Measurements from ENCODE around the gene ANKUB1.

Gene ANKUB1

DNA sequence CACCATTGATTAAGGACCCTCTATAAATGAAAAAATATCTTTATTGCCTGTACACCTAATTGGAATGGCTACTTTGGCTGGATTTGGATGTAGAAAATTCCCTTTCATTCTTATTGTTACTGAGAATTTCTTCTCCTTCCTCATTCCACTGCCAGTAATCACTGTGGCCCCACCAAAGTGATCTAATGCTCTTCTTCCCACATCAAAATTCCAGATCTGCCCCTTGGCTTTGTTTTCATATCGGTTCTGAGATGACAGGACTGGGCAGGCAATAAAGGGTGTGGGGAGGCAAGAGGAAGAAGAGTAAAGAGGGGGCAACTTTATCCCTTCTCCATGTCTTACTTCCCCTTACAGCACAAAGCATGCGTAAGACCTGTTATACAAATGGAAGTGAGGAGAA, 2.1 kb downstream of the ANKUB1 start:
- H3K27me3 ChIP-seq (ENCODE audit: control insufficient read depth, insufficient read depth, low read length): no peaks in the 10 kb centered on the region
- TF ChIP-seq, protein P1, sequence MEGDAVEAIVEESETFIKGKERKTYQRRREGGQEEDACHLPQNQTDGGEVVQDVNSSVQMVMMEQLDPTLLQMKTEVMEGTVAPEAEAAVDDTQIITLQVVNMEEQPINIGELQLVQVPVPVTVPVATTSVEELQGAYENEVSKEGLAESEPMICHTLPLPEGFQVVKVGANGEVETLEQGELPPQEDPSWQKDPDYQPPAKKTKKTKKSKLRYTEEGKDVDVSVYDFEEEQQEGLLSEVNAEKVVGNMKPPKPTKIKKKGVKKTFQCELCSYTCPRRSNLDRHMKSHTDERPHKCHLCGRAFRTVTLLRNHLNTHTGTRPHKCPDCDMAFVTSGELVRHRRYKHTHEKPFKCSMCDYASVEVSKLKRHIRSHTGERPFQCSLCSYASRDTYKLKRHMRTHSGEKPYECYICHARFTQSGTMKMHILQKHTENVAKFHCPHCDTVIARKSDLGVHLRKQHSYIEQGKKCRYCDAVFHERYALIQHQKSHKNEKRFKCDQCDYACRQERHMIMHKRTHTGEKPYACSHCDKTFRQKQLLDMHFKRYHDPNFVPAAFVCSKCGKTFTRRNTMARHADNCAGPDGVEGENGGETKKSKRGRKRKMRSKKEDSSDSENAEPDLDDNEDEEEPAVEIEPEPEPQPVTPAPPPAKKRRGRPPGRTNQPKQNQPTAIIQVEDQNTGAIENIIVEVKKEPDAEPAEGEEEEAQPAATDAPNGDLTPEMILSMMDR (IDR thresholded peaks at IDR 0.05): no peak

DNA sequence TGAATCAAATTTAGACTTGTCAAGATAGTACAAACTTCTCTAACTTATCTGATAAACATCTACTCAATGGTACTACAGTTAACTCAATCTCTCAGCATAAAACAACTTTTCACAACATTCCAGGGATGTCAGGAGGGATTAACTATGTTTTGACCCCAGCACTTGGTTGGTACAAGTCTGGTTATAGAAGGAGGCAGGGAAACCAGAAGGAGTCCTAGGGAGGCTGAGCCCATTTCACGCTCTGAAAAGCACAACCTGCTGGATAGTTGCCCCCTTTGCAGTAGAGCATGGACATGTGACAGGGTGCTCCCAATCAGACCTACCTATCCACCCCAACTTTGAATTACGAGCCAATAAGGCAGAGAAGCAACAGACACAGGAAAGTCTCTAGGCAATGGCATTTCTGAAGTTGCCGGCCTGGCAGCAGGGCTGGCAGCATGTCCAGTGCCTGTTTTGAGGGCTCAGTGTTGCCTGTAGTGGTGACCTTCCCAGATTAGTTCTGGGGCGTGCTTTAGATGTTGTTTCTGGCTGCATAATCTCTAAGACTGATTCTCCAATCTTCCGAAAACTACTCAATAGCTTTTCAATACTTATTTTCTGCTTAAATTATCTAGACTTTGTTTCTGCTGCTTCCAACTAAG, 8.2 kb downstream of the ANKUB1 start:
- H3K4me1 ChIP-seq: no peaks in the 10 kb centered on the region
- H3K36me3 ChIP-seq (ENCODE audit: control insufficient read depth, insufficient read depth, low read length): no peaks in the 10 kb centered on the region
- no peak overlapping the region for H3K4me3 ChIP-seq (ENCODE audit: low read depth, low read length)
- H3K27me3 ChIP-seq (ENCODE audit: control insufficient read depth, insufficient read depth, low read length): no peaks in the 10 kb centered on the region
- H3K79me2 ChIP-seq: no peaks in the 10 kb centered on the region
- no peak overlapping the region for H3K4me2 ChIP-seq (ENCODE audit: low read length)
- TF ChIP-seq, protein P1 (IDR thresholded peaks at IDR 0.05): no peak
- no peak overlapping the region for H2AFZ ChIP-seq
- no peak overlapping the region for H3K27ac ChIP-seq
- no peaks in the 10 kb centered on the region for H3K9me3 ChIP-seq (ENCODE audit: control insufficient read depth, low read length)
- H3K9ac ChIP-seq: no peak overlapping the region

More for the DNA sequence above, 2.1 kb downstream of the ANKUB1 start:
- H3K27ac ChIP-seq: no peak overlapping the region
- no peak overlapping the region for H3K4me2 ChIP-seq (ENCODE audit: low read length)
- no peak overlapping the region for H3K4me3 ChIP-seq (ENCODE audit: low read depth, low read length)
- H3K79me2 ChIP-seq: no peaks in the 10 kb centered on the region
- no peaks in the 10 kb centered on the region for H3K36me3 ChIP-seq (ENCODE audit: control insufficient read depth, insufficient read depth, low read length)
- H3K9me3 ChIP-seq (ENCODE audit: control insufficient read depth, low read length): no peaks in the 10 kb centered on the region
- H3K9ac ChIP-seq: no peak overlapping the region
- H3K4me1 ChIP-seq: no peaks in the 10 kb centered on the region
- no peak overlapping the region for H2AFZ ChIP-seq

DNA sequence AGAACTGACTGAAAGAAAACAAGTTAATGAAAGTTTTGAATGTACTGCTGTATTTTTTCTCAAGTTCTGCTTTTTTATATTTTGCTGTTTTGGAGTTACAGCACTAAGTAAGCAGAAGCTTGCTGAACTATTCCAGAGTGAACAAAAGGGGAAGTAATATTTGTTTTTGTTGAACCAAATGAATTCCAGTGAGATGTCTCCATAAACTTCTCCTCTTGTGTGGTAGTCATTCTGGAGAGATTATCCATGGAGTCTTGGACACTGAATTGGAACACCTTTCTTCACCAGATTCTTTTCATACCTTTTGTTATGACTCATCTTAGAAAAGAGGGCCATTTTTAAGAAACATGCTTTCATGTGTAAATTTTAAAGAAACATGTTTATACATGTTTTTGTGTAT, 8.8 kb downstream of the ANKUB1 start:
- Histone ChIP-seq H3K79me2 (no peaks in the 10 kb centered on the region), H2AFZ (no peak overlapping the region), H3K9me3 (ENCODE audit: control insufficient read depth, low read length) (no peaks in the 10 kb centered on the region), H3K36me3 (ENCODE audit: control insufficient read depth, insufficient read depth, low read length) (no peaks in the 10 kb centered on the region), H3K4me1 (no peaks in the 10 kb centered on the region), H3K4me3 (ENCODE audit: low read depth, low read length) (no peak overlapping the region), H3K27ac (no peak overlapping the region), H3K27me3 (ENCODE audit: control insufficient read depth, insufficient read depth, low read length) (no peaks in the 10 kb centered on the region), H3K9ac (no peak overlapping the region), H3K4me2 (ENCODE audit: low read length) (no peak overlapping the region)
- TF ChIP-seq, protein P1 (IDR thresholded peaks at IDR 0.05): no peak

DNA sequence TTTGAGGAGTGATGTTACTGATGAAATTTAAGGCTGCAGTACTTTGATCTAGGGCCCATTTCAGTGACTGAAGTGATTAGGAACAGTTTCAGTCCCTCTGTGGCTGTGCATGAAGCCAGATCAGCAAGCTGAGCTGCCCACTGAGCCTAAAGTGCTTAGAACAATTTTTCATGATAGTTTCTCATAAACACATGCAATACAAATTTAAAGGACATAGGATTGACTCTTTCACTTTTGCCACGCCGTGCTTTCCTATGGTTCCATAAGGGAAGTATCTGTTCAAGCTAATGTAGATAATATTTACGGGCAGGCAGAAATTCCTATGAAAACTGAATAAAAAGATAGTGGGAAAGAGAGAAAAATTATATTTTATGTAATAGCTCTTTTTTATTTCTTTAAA, 10.6 kb downstream of the ANKUB1 start:
- H2AFZ ChIP-seq: no peak overlapping the region
- no peaks in the 10 kb centered on the region for H3K9me3 ChIP-seq (ENCODE audit: control insufficient read depth, low read length)
- no peaks in the 10 kb centered on the region for H3K27me3 ChIP-seq (ENCODE audit: control insufficient read depth, insufficient read depth, low read length)
- H3K79me2 ChIP-seq: no peaks in the 10 kb centered on the region
- H3K4me1 ChIP-seq: no peaks in the 10 kb centered on the region
- H3K9ac ChIP-seq: no peak overlapping the region
- no peak overlapping the region for H3K27ac ChIP-seq
- H3K36me3 ChIP-seq (ENCODE audit: control insufficient read depth, insufficient read depth, low read length): no peaks in the 10 kb centered on the region
- TF ChIP-seq, protein P1 (IDR thresholded peaks at IDR 0.05): no peak
- no peak overlapping the region for H3K4me3 ChIP-seq (ENCODE audit: low read depth, low read length)
- H3K4me2 ChIP-seq (ENCODE audit: low read length): no peak overlapping the region

DNA sequence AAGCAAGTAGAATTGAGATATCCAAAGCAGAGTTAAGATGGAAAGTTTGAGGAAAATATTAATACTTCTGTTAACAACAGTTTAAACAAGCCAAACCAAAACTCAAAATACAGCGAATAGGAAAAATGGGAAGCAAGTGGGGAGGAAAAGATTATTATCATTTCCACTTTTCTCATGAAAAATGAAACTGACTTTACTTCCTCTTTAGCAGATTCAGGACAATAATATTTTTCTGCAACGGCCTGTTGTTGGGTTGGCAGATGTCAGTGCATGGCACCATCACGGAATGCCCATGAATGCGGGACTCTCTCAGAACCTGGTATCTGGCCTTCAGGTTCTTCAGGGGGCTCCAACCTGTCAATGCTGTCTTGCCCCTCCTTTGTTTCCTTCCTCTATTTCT, 11.1 kb downstream of the ANKUB1 start:
- Histone ChIP-seq H3K9ac (no peak overlapping the region), H3K79me2 (no peaks in the 10 kb centered on the region), H3K4me2 (ENCODE audit: low read length) (no peak overlapping the region), H3K36me3 (ENCODE audit: control insufficient read depth, insufficient read depth, low read length) (no peaks in the 10 kb centered on the region), H2AFZ (no peak overlapping the region), H3K4me3 (ENCODE audit: low read depth, low read length) (no peak overlapping the region), H3K27me3 (ENCODE audit: control insufficient read depth, insufficient read depth, low read length) (no peaks in the 10 kb centered on the region), H3K4me1 (no peaks in the 10 kb centered on the region), H3K27ac (no peak overlapping the region), H3K9me3 (ENCODE audit: control insufficient read depth, low read length) (no peaks in the 10 kb centered on the region)
- TF ChIP-seq, protein P1 (IDR thresholded peaks at IDR 0.05): no peak

Data from parathyroid adenoma (tissue), 2 donors.